Left colon (tissue), 2 donors: ENCODE measurements around the gene CGNL1. TPM values are rescaled to one million over a fixed set of nuclear protein-coding genes. Genes with fewer than 3 reads are reported as not detected.

ENCODE experiments used
- ATAC-seq: fragments of 200-7000 bp; cut with Tn5 transposase; one replicate; pipeline ENCODE4 v1.9.1; 2020; ENCODE audit warnings: mild to moderate bottlenecking, moderate library complexity
- DNase-seq, 2 donors: peaks; one replicate each; pipeline ENCODE4 v3.0.0-alpha.2; 2020
- intact Hi-C, 2 donors: fragments of 100-400 bp; cut with DNase I in 1 of 2; cut with micrococcal nuclease in 1 of 2; formaldehyde crosslinking; loops; one replicate each; pipeline versions ENCODE4 v1.11.2 to v1.14.0; 2022; cut with DNase I, micrococcal nuclease
- total RNA-seq, 2 donors: library from RNA; stranded (reverse); fragmentation: NEBNext Ultra II Directional; extraction: Animal tissue kit (Norgen Biotek cat#: 25700); gene quantifications; one replicate each; pipeline ENCODE4 v1.2.1, GENCODE V29; 2021
- donor health status: DM: no; HTN: no; CAD: no.
- donor health status: DM: yes; HTN: yes; CAD: no.

The CGNL1 gene
- total RNA-seq, 2 donors from 2014 or later, result 2.8 to 4.1 TPM

- DNase-seq (no peak), ATAC-seq (no peak)
- intact Hi-C loops, result no loop called here
Observed at GRCh38 chr15:57403566-57404325, 27.4 kb downstream of the CGNL1 start.

- no peak for ATAC-seq
- intact Hi-C loops, result no loop called here
- no peak for DNase-seq
Observed at GRCh38 chr15:57405133-57405532, 28.8 kb downstream of the CGNL1 start.

- intact Hi-C loops, result no loop called here
- no peak for DNase-seq
- no peak for ATAC-seq
Observed at GRCh38 chr15:57406062-57406772, 29.9 kb downstream of the CGNL1 start.

GRCh38 chr15:57410373-57410772 lies 34.1 kb downstream of the CGNL1 start:
- intact Hi-C loops, result no loop called here
- no peak for DNase-seq
- ATAC-seq, result no peak

GRCh38 chr15:57411945-57412768 lies 35.9 kb downstream of the CGNL1 start:
- ATAC-seq (no peak), DNase-seq (no peak)
- intact Hi-C loops, result no loop called here

GRCh38 chr15:57415602-57416001 lies 39.3 kb downstream of the CGNL1 start:
- DNase-seq (no peak), ATAC-seq (no peak)
- intact Hi-C loops, result no loop called here

- no peak for ATAC-seq
- no peak for DNase-seq
- intact Hi-C loops, result no loop called here
Observed at GRCh38 chr15:57418635-57419034, 42.3 kb downstream of the CGNL1 start.

- no peak for ATAC-seq
- intact Hi-C loops, result no loop called here
- DNase-seq, result no peak
Observed at GRCh38 chr15:57419335-57419734, 43.0 kb downstream of the CGNL1 start.

GRCh38 chr15:57421110-57421509 lies 44.8 kb downstream of the CGNL1 start:
- no peak for ATAC-seq
- intact Hi-C loops, result no loop called here

GRCh38 chr15:57421551-57421950 lies 45.2 kb downstream of the CGNL1 start:
- intact Hi-C loops, result no loop called here
- peak; percentile 96 for ATAC-seq
- DNase-seq, result peak; percentile 41 to 47

More at GRCh38 chr15:57421110-57421509, 44.8 kb downstream of the CGNL1 start:
- DNase-seq, result no peak

GRCh38 chr15:57422113-57422754 lies 45.9 kb downstream of the CGNL1 start:
- intact Hi-C loops, result no loop called here
- ATAC-seq, result peak; percentile 52
- no peak for DNase-seq

GRCh38 chr15:57423599-57424140 lies 47.4 kb downstream of the CGNL1 start:
- intact Hi-C loops, result no loop called here
- no peak for DNase-seq
- no peak for ATAC-seq

GRCh38 chr15:57424628-57425405 lies 48.5 kb downstream of the CGNL1 start:
- intact Hi-C loops, result no loop called here
- ATAC-seq, result no peak

GRCh38 chr15:57425842-57426241 lies 49.5 kb downstream of the CGNL1 start:
- DNase-seq (no peak), ATAC-seq (no peak)
- intact Hi-C loops, result no loop called here

More at GRCh38 chr15:57424628-57425405, 48.5 kb downstream of the CGNL1 start:
- no peak for DNase-seq

GRCh38 chr15:57427367-57427821 lies 51.1 kb downstream of the CGNL1 start:
- ATAC-seq (peak; percentile 95), DNase-seq (peak; percentile 41 to 43)
- intact Hi-C loops, result no loop called here

- no peak for DNase-seq
- intact Hi-C loops, result no loop called here
- no peak for ATAC-seq
Observed at GRCh38 chr15:57432141-57432741, 55.9 kb downstream of the CGNL1 start.

- DNase-seq (no peak), ATAC-seq (no peak)
- intact Hi-C loops, result no loop called here
Observed at GRCh38 chr15:57436166-57436565, 59.9 kb downstream of the CGNL1 start.

GRCh38 chr15:57436961-57437360 lies 60.7 kb downstream of the CGNL1 start:
- ATAC-seq (no peak), DNase-seq (no peak)
- intact Hi-C loops, result no loop called here
